IPS-18a (cell line): ENCODE data around the gene NINJ2.

Source experiments
- H3K27ac ChIP-seq: one replicate; pipeline ENCODE4 v1.5.1; 2013; ENCODE audit warnings: low read length
- H3K27me3 ChIP-seq: one replicate; pipeline ENCODE4 v1.6.1; 2013; ENCODE audit warnings: mild to moderate bottlenecking, low read length; ENCODE audit not compliant: control insufficient read depth, insufficient read depth
- H3K36me3 ChIP-seq: one replicate; pipeline ENCODE4 v1.6.1; 2013; ENCODE audit warnings: low read depth, low read length; ENCODE audit not compliant: control insufficient read depth
- H3K4me1 ChIP-seq: one replicate; pipeline ENCODE4 v1.6.1; 2013; ENCODE audit warnings: low read depth, low read length; ENCODE audit not compliant: control insufficient read depth
- H3K4me3 ChIP-seq: one replicate; pipeline ENCODE4 v1.5.1; 2013; ENCODE audit warnings: low read length
- H3K9ac ChIP-seq: one replicate; pipeline ENCODE4 v1.6.1; 2013; ENCODE audit warnings: mild to moderate bottlenecking, low read length, moderate library complexity
- H3K9me3 ChIP-seq: one replicate; pipeline ENCODE4 v1.6.1; 2013; ENCODE audit warnings: low read depth, low read length; ENCODE audit not compliant: control insufficient read depth

The NINJ2 gene

DNA sequence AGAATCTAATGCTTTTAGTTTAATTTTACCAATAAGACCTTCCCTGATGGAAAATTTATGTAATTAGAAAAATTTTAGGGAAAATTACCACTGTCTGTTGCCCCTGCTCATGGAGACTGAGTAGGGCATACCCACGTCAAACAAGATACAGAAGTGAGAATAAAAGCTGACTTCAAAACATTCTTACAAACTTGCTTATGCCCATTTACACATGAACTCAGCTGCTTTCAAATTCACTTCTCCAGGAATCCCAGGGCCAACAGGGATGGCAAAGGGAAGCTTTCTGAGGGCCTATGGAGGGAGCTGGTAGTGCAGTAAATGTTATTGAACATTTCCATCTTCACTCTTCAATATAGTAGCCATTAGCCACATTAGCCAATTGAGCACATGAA lies 4.8 kb upstream of the NINJ2 start:
- Histone ChIP-seq H3K36me3 (no peaks in the 10 kb centered on the region), H3K4me3 (no peak overlapping the region), H3K4me1 (peaks cover 2% of the 10 kb centered on the region), H3K9me3 (no peaks in the 10 kb centered on the region), H3K27ac (no peak overlapping the region), H3K27me3 (no peaks in the 10 kb centered on the region), H3K9ac (no peak overlapping the region)

GRCh38 chr12:666766-667308 lies 3.6 kb upstream of the NINJ2 start:
- Histone ChIP-seq H3K27ac (no peak overlapping the region), H3K4me3 (no peak overlapping the region), H3K4me1 (peaks cover 2% of the 10 kb centered on the region), H3K36me3 (no peaks in the 10 kb centered on the region), H3K9me3 (no peaks in the 10 kb centered on the region), H3K27me3 (peaks cover 7% of the 10 kb centered on the region), H3K9ac (no peak overlapping the region)

DNA sequence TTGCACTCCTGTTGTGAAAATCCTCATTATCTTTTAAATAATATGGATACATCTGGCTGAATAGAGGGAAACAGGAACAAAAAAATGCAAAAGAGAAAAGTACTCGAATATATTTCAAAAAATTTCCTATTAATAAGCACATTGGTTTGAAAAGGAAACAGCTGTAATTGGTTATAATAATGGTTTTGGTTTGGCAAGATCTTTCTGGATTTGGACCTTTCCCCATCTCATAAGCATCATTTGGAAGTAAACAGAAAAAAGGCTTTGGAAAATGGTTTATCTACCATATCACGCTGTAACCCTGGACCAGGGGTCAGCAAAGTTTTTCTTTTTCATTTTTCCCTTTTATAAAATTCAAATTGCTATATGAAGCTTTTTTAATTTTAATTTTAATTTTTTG lies 2.8 kb upstream of the NINJ2 start:
- no peak overlapping the region for H3K9ac ChIP-seq
- no peaks in the 10 kb centered on the region for H3K36me3 ChIP-seq
- H3K9me3 ChIP-seq, result no peaks in the 10 kb centered on the region
- H3K4me3 ChIP-seq, result no peak overlapping the region
- peaks cover 2% of the 10 kb centered on the region for H3K4me1 ChIP-seq
- no peak overlapping the region for H3K27ac ChIP-seq
- H3K27me3 ChIP-seq, result peaks cover 7% of the 10 kb centered on the region

GRCh38 chr12:664779-665092 lies 1.5 kb upstream of the NINJ2 start:
- H3K4me1 ChIP-seq, result peaks cover 2% of the 10 kb centered on the region
- H3K9me3 ChIP-seq, result no peaks in the 10 kb centered on the region
- H3K9ac ChIP-seq, result no peak overlapping the region
- no peaks in the 10 kb centered on the region for H3K36me3 ChIP-seq
- no peak overlapping the region for H3K27ac ChIP-seq
- no peak overlapping the region for H3K4me3 ChIP-seq
- H3K27me3 ChIP-seq, result peaks cover 7% of the 10 kb centered on the region

- peaks cover 2% of the 10 kb centered on the region for H3K4me1 ChIP-seq
- no peaks in the 10 kb centered on the region for H3K9me3 ChIP-seq
- H3K27ac ChIP-seq, result no peak overlapping the region
- H3K4me3 ChIP-seq, result no peak overlapping the region
- no peaks in the 10 kb centered on the region for H3K36me3 ChIP-seq
- H3K9ac ChIP-seq, result no peak overlapping the region
- peaks cover 7% of the 10 kb centered on the region for H3K27me3 ChIP-seq
Observed at GRCh38 chr12:664075-664778, 982 bp upstream of the NINJ2 start.

- Histone ChIP-seq H3K9ac (no peak overlapping the region), H3K9me3 (no peaks in the 10 kb centered on the region), H3K27me3 (peaks cover 7% of the 10 kb centered on the region), H3K36me3 (no peaks in the 10 kb centered on the region), H3K4me1 (peaks cover 2% of the 10 kb centered on the region), H3K4me3 (no peak overlapping the region), H3K27ac (no peak overlapping the region)
Observed at GRCh38 chr12:662566-663292, 516 bp downstream of the NINJ2 start.

- Histone ChIP-seq H3K27ac (no peak overlapping the region), H3K9ac (no peak overlapping the region), H3K27me3 (peaks cover 7% of the 10 kb centered on the region), H3K36me3 (no peaks in the 10 kb centered on the region), H3K4me3 (no peak overlapping the region), H3K4me1 (no peaks in the 10 kb centered on the region), H3K9me3 (no peaks in the 10 kb centered on the region)
Observed at GRCh38 chr12:661720-662486, 1.3 kb downstream of the NINJ2 start.

DNA sequence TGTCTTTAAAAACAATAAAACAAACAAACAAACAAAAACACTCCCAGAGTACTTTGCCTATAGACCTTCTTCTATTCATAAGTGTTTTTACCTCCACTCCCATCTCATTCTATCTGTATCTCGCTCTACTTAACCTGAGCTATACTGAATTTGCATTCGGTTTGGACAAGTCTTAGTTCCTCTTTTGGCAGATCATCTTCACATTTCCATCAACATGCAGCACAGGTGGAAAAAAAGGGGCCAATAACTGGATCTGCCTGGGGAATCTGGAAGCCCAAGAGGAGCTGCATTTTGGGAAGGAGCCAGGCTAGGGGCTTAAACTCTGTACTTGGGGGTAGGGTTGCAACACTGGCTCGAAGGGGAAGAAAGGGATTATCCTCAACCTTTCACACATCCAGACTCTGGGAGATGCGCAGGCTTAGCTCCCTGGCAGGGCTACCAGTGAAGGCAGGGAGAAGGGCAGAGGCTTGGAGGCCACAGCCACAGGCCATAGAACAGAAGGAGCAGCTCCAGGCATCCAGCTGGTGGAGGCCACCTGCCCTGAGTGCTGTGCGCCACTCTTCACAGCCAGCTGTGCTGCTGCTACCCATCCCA lies 4.1 kb downstream of the NINJ2 start:
- H3K27ac ChIP-seq, result no peak overlapping the region
- no peak overlapping the region for H3K4me3 ChIP-seq
- peaks cover 7% of the 10 kb centered on the region for H3K27me3 ChIP-seq
- no peaks in the 10 kb centered on the region for H3K9me3 ChIP-seq
- no peaks in the 10 kb centered on the region for H3K4me1 ChIP-seq
- H3K36me3 ChIP-seq, result no peaks in the 10 kb centered on the region
- no peak overlapping the region for H3K9ac ChIP-seq

- no peak overlapping the region for H3K9ac ChIP-seq
- no peak overlapping the region for H3K27ac ChIP-seq
- H3K36me3 ChIP-seq, result no peaks in the 10 kb centered on the region
Observed at GRCh38 chr12:650983-651382, 12.3 kb downstream of the NINJ2 start.

GRCh38 chr12:647385-648085 lies 15.7 kb downstream of the NINJ2 start:
- Histone ChIP-seq H3K9me3 (no peaks in the 10 kb centered on the region), H3K27ac (no peak overlapping the region), H3K27me3 (peaks cover 9% of the 10 kb centered on the region), H3K36me3 (no peaks in the 10 kb centered on the region), H3K4me3 (no peak overlapping the region), H3K4me1 (peaks cover 4% of the 10 kb centered on the region), H3K9ac (no peak overlapping the region)

More at GRCh38 chr12:650983-651382, 12.3 kb downstream of the NINJ2 start:
- Histone ChIP-seq H3K27me3 (no peaks in the 10 kb centered on the region), H3K4me1 (no peaks in the 10 kb centered on the region), H3K9me3 (no peaks in the 10 kb centered on the region), H3K4me3 (no peak overlapping the region)
